ENCODE results near the gene INAFM1. TPM values are rescaled to one million over a fixed set of nuclear protein-coding genes. Genes with fewer than 3 reads are reported as not detected.

Gene INAFM1
- total RNA-seq, 1 experiment from 2014 or later: 8.1 TPM

- TF ChIP-seq GABPB1 (CRISPR knock-in tag; IDR thresholded peaks at IDR 0.05) (peak; percentile 48; the same call in 1 of the 2 replicates), ZNF425 (CRISPR knock-in tag; conservative IDR thresholded peaks at IDR 0.05) (no peak), PRDM15 (CRISPR knock-in tag; IDR thresholded peaks at IDR 0.05) (no peak), TCF7 (CRISPR knock-in tag; IDR thresholded peaks at IDR 0.05; ENCODE audit: low read depth) (no peak; the same call in 1 of the 2 replicates), CREM (CRISPR knock-in tag; IDR thresholded peaks at IDR 0.05) (no peak; the same call in 1 of the 2 replicates), NFYB (CRISPR knock-in tag; conservative IDR thresholded peaks at IDR 0.05; ENCODE audit: low read depth) (no peak), NR3C1 (CRISPR knock-in tag; conservative IDR thresholded peaks at IDR 0.05; ENCODE audit: low read depth) (no peak), SMAD4 (CRISPR knock-in tag; IDR thresholded peaks at IDR 0.05) (no peak), ZNF121 (CRISPR knock-in tag; IDR thresholded peaks at IDR 0.05) (no peak), ZSCAN18 (CRISPR knock-in tag; IDR thresholded peaks at IDR 0.05) (no peak), ZNF512 (CRISPR knock-in tag; IDR thresholded peaks at IDR 0.05; ENCODE audit: borderline replicate concordance) (no peak), ZNF232 (CRISPR knock-in tag; IDR thresholded peaks at IDR 0.05) (no peak), USF1 (CRISPR knock-in tag; IDR thresholded peaks at IDR 0.05) (no peak), ZBTB21 (CRISPR knock-in tag; IDR thresholded peaks at IDR 0.05; ENCODE audit: borderline replicate concordance) (no peak), JAZF1 (CRISPR knock-in tag; IDR thresholded peaks at IDR 0.05) (no peak), ZNF219 (CRISPR knock-in tag; IDR thresholded peaks at IDR 0.05; ENCODE audit: borderline replicate concordance) (no peak), ZNF317 (CRISPR knock-in tag; IDR thresholded peaks at IDR 0.05; ENCODE audit: borderline replicate concordance, low read depth) (0 out of 2 replicates have a peak, but pooled peaks have one; percentile 31), ZNF423 (CRISPR knock-in tag; IDR thresholded peaks at IDR 0.05) (no peak), AR (CRISPR knock-in tag; IDR thresholded peaks at IDR 0.05) (peak; percentile 75; the same call in 1 of the 2 replicates), ESRRA (CRISPR knock-in tag; IDR thresholded peaks at IDR 0.05; ENCODE audit: borderline replicate concordance) (0 out of 2 replicates have a peak, but pooled peaks have one; percentile 60), HMGA2 (CRISPR knock-in tag; IDR thresholded peaks at IDR 0.05) (no peak), TEAD4 (CRISPR knock-in tag; IDR thresholded peaks at IDR 0.05) (no peak)
- TF ChIP-seq, protein P1, sequence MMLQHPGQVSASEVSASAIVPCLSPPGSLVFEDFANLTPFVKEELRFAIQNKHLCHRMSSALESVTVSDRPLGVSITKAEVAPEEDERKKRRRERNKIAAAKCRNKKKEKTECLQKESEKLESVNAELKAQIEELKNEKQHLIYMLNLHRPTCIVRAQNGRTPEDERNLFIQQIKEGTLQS (CRISPR knock-in tag; conservative IDR thresholded peaks at IDR 0.05): no peak
- TF ChIP-seq, protein P2, sequence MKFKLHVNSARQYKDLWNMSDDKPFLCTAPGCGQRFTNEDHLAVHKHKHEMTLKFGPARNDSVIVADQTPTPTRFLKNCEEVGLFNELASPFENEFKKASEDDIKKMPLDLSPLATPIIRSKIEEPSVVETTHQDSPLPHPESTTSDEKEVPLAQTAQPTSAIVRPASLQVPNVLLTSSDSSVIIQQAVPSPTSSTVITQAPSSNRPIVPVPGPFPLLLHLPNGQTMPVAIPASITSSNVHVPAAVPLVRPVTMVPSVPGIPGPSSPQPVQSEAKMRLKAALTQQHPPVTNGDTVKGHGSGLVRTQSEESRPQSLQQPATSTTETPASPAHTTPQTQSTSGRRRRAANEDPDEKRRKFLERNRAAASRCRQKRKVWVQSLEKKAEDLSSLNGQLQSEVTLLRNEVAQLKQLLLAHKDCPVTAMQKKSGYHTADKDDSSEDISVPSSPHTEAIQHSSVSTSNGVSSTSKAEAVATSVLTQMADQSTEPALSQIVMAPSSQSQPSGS (CRISPR knock-in tag; IDR thresholded peaks at IDR 0.05; ENCODE audit: borderline replicate concordance, low read depth): no peak
Measured at GRCh38 chr19:47225746-47226425, 48.8 kb upstream of the INAFM1 start (continued).

Data from WTC11 (cell line).